ENCODE results near the gene GLUD2. TPM values are rescaled to one million over a fixed set of nuclear protein-coding genes. Genes with fewer than 3 reads are reported as not detected.

Gene GLUD2
- total and polyA plus RNA-seq, 2 of the 8 experiments (the other 6 are each of a cell fraction or from before 2014, with no cell fraction given): 0.14 to 0.26 TPM

DNA sequence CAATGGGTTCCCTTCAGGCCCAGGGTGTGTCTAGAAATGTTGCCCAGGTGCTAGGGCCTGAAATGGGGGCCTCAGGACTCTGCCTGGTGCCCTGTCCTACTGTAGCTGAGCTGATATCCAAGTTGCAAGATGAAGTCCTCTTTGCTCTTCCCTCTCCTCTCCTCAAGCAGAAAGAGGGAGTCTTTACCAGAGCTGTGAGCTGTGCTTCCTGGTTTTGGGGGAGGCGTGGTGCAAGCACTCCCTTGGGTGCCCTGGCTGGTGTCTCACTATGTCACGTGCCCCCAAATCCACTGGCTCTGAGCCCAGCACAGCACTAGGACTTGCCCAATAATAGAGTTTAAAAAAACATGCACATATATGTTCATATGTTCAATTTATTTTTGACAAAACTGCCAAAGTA is 32.6 kb upstream of the GLUD2 start (continued):
- TF ChIP-seq, protein P1, sequence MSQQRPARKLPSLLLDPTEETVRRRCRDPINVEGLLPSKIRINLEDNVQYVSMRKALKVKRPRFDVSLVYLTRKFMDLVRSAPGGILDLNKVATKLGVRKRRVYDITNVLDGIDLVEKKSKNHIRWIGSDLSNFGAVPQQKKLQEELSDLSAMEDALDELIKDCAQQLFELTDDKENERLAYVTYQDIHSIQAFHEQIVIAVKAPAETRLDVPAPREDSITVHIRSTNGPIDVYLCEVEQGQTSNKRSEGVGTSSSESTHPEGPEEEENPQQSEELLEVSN (IDR thresholded peaks at IDR 0.05): no peak

All from H1 (cell line).